Stimulated activated CD4-positive, alpha-beta T cell treated with anti-CD3 and anti-CD28 coated beads, Interleukin-1b, Interleukin-23, amount 100 ng/mL, for 1 hour (primary cell): ENCODE results near the gene PNPLA8.
"Not testable (repeated sequence)": the region's sequence is repeated elsewhere in the genome, so short reads cannot be mapped to it uniquely, and the experiment has no call there.

Experiments used
- DNase-seq, 2 donors: peaks; one replicate each; pipeline ENCODE4 v3.0.0-alpha.2; 2020; ENCODE audit warnings: low read depth in 2 of 2

Gene PNPLA8

GRCh38 chr7:108525985-108526767 is at the start of gene PNPLA8:
PNPLA8 (minus strand) TSS chr7:108526135; CDS start chr7:108515491, 10,644 bp downstream.
- DNase-seq: peak; percentile 97 to 100

- no peak for DNase-seq
Observed at GRCh38 chr7:108575156-108575555, 49.2 kb upstream of the PNPLA8 start.

- DNase-seq: no peak
Observed at GRCh38 chr7:108572480-108572879, 46.5 kb upstream of the PNPLA8 start.

GRCh38 chr7:108570146-108570755 is 44.3 kb upstream of the PNPLA8 start:
- peak in 1 of 2 donors; percentile 10 for DNase-seq

GRCh38 chr7:108569381-108570145 is 43.6 kb upstream of the PNPLA8 start, which contains the start of the genes DNAJB9 and THAP5:
DNAJB9 (plus strand) TSS chr7:108569874; CDS start chr7:108571727, 1,853 bp downstream.
THAP5 (minus strand) TSS chr7:108569706; CDS start chr7:108569569, 137 bp downstream.
- peak; percentile 94 to 95 for DNase-seq

- no peak for DNase-seq
Observed at GRCh38 chr7:108568801-108569380, 43.0 kb upstream of the PNPLA8 start.

GRCh38 chr7:108565987-108566386 is 40.1 kb upstream of the PNPLA8 start:
- DNase-seq: no peak

- no peak for DNase-seq
Observed at GRCh38 chr7:108561047-108561619, 35.2 kb upstream of the PNPLA8 start.

GRCh38 chr7:108559253-108559652 is 33.3 kb upstream of the PNPLA8 start:
- DNase-seq: no peak

GRCh38 chr7:108557617-108558016 is 31.7 kb upstream of the PNPLA8 start:
- DNase-seq: no peak

- DNase-seq: no peak
Observed at GRCh38 chr7:108557191-108557590, 31.3 kb upstream of the PNPLA8 start.

GRCh38 chr7:108556665-108557064 is 30.7 kb upstream of the PNPLA8 start:
- DNase-seq: not testable (repeated sequence)

- not testable (repeated sequence) for DNase-seq
Observed at GRCh38 chr7:108548141-108548896, 22.4 kb upstream of the PNPLA8 start.

GRCh38 chr7:108541478-108541877 is 15.5 kb upstream of the PNPLA8 start:
- DNase-seq: no peak

- DNase-seq: not testable (repeated sequence)
Observed at GRCh38 chr7:108538685-108539084, 12.8 kb upstream of the PNPLA8 start.

GRCh38 chr7:108538236-108538635 is 12.3 kb upstream of the PNPLA8 start:
- not testable (repeated sequence) for DNase-seq

- DNase-seq: no peak
Observed at GRCh38 chr7:108537229-108537628, 11.3 kb upstream of the PNPLA8 start.

GRCh38 chr7:108535744-108536143 is 9.8 kb upstream of the PNPLA8 start:
- no peak for DNase-seq

GRCh38 chr7:108535257-108535656 is 9.3 kb upstream of the PNPLA8 start:
- DNase-seq: no peak

- DNase-seq: no peak
Observed at GRCh38 chr7:108533712-108534111, 7.8 kb upstream of the PNPLA8 start.

GRCh38 chr7:108529341-108529740 is 3.4 kb upstream of the PNPLA8 start:
- no peak for DNase-seq
